GM13976 (cell line): Measurements from ENCODE around the gene TSPAN32.

Source experiments
- DNase-seq: peaks from one replicate; pipeline ENCODE4 v3.0.0; 2012; ENCODE audit warnings: low spot score
- in situ Hi-C: fragments of 300-500 bp; cut with MboI; formaldehyde crosslinking; loops from one replicate; pipeline ENCODE4 v1.12.0; 2022; ENCODE audit warnings: low sequenced_read_pairs, mixed read lengths, inconsistent platforms; ENCODE audit not compliant: unreplicated experiment
- TF ChIP-seq, protein P1 (sequence below): IDR thresholded peaks from 2 replicates; pipeline ENCODE4 v1.5.1; 2012; ENCODE audit warnings: borderline replicate concordance, mild to moderate bottlenecking; ENCODE audit not compliant: insufficient read depth; ENCODE audit errors: extremely low read depth, missing control alignments, control extremely low read depth

The TSPAN32 gene

DNA sequence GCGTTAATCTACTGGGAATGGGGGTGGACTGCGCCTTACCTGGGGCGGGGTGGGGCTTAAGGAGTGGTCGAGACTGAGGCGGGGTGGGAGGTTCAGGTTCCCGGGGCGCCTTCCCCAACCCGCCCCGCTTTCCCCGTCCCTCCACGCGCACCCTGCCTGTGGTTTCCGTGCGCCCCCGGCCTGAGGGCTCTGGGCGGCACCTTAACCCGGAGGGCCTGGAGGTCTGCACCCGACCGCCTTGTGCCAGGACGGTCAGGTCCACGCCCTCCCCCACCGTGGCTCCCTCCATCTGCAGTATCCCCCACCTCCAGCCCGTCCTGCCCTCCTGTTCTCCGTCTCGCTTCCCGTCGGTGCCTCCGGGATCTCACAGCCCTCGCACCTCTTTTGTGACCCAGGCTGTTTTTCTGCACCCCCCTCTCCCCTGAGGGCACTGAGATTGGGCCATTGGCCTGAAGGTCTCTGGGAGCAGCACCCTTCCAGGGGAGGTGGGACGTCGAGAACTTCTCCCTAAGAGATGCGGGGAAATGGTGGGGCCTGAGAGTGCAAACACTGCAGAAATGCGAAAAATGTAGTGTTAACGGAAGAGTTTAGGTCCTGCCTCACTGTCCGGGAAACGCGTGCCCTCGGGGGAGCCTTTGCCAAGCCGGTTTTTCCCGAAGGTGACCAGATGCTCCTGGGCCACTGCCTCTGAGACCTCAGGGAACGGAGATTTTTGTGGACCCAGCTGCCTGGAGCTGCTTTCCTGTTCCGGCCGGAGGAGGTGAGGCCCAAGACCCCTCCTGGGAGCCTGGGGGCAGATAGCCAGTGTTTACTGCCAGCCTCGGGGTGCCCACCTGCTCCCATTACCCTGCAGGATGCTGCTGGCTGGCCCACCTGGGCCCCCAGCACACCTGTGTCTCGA is 30.2 kb upstream of the TSPAN32 start:
- peak; percentile 29 for DNase-seq
- TF ChIP-seq, protein P1, sequence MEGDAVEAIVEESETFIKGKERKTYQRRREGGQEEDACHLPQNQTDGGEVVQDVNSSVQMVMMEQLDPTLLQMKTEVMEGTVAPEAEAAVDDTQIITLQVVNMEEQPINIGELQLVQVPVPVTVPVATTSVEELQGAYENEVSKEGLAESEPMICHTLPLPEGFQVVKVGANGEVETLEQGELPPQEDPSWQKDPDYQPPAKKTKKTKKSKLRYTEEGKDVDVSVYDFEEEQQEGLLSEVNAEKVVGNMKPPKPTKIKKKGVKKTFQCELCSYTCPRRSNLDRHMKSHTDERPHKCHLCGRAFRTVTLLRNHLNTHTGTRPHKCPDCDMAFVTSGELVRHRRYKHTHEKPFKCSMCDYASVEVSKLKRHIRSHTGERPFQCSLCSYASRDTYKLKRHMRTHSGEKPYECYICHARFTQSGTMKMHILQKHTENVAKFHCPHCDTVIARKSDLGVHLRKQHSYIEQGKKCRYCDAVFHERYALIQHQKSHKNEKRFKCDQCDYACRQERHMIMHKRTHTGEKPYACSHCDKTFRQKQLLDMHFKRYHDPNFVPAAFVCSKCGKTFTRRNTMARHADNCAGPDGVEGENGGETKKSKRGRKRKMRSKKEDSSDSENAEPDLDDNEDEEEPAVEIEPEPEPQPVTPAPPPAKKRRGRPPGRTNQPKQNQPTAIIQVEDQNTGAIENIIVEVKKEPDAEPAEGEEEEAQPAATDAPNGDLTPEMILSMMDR, result no peak
- in situ Hi-C loops, result no loop called here

DNA sequence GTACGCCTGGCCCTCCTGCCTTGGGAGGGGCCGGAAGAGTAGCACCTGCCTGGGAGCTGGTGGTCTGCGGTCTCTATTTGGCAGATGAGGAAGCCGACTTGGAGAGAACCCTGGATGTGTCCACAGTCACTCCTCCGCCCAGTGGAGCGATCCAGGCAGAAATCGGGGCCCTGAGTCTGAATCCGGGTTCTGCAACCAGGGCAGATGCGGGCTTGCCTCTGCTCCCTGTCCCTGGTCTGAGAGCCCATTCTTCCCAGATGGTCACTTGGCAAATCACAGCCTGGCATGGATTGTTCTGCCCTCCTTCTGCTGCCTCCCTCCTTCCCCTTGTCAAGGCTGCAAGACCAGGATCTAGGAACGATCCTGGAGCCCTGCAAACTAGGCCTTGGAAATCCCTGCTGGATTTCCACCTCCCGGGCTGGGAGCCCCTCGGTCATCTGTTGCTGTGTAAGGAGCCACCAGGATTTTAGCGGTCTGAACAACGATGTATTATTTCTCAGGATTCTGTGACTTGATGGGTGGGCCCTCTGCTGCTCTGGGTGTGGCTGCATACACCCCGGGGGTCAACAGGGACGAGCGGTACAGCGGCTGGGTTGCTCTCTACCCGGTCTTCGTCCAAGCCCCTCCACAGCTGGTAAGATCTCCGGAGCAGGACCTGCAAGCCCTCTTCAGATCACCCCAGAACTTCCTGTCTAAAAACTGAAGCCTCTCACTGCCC is 29.4 kb upstream of the TSPAN32 start:
- in situ Hi-C loops, result no loop called here

DNA sequence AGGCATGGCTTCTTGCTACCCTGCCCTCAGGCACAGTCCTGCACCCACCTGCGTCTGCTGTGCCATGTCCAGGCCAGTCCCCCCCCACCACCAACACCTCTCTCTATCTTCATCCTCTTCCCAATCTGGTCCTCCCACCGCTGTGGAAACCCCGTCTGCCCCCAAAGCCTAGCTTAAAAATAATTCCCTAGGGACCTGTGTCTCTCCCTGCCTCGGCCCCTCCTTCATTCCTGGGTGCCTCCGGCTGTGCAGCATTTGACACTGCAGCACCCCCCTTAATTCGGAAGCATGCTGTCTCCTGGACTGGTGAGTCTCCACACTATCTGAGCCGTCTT is 28.9 kb upstream of the TSPAN32 start:
- no peak for DNase-seq
- TF ChIP-seq, protein P1, result no peak
- in situ Hi-C loops, result no loop called here

More for the DNA sequence above, 29.4 kb upstream of the TSPAN32 start:
- DNase-seq, result no peak
- TF ChIP-seq, protein P1, result no peak

DNA sequence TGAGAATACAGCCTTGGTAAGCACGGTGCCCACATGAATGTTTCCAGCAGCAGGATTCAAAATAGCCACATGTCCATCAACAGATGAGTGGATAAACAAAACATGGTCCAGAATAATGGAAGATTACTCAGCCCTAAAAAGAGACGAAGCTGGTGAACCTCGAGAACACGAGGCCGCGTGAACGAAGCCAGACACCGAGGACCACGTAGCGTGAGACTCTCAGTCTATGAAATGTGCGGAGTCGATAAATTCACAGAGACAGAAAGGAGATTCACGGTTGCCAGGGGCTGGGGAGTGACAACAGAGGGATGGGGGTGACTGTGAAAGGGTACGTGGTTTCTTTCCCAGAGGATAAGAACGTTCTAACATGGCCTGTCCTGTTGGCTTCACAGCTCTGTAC is 28.5 kb upstream of the TSPAN32 start:
- in situ Hi-C loops, result no loop called here
- TF ChIP-seq, protein P1, result no peak

DNA sequence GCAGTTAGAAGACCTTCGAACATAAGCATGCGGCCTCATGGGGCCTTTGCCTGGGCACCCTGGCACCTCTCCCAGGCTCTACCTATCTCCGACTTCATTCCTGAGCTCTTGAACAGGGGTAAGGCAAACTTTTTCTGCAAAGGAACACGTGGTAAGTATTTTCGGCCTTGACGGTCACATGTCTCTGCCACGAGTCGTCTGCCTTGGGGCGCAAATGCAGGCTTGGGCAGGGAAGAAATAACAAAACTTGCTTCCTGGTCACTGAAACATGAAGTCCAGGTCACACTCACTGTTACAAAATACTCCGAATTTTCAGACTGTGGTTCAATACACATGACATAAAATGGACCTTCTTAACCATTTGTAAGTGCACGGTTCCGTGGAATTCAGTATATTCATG is 28.0 kb upstream of the TSPAN32 start:
- in situ Hi-C loops, result no loop called here
- DNase-seq, result no peak

More for the DNA sequence above, 28.5 kb upstream of the TSPAN32 start:
- DNase-seq, result no peak

More for the DNA sequence above, 28.0 kb upstream of the TSPAN32 start:
- TF ChIP-seq, protein P1, result no peak
